ENCODE measurements around the gene RASL12. TPM values are rescaled to one million over a fixed set of nuclear protein-coding genes. Genes with fewer than 3 reads are reported as not detected.

RASL12 gene
- total and polyA plus RNA-seq, 2 of the 4 experiments (the other 2 are of a cell fraction) = 0.18 to 0.22 TPM

DNA sequence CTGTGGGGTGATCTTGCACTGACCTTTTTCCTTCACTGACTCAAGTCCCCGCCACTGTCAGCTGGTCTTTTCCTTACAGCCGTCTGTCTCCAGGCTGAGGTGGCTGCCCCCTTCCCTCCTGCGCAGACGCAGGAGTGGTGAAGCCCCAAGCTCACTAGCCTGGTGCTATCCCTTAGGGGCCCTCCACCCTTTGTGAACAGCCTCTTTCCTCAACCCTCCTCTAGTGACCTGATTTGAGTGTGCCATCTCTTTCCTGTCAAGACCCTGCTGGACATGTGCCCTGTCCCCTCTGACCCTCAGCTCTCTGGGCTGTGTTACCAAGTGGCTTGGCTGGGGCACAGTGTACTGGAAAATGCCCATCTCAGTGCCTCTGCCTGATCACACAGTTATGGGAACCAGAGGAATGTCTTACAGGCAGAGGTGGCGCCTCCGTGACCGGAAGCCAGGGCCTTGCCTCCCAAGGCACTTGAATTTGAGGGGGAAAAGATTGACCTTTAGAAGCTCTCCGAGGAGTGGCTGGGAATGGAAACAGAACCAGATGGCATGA lies 17.5 kb upstream of the RASL12 start:
- H3K4ac ChIP-seq (ENCODE audit: low read depth, low read length) = no peak overlapping the region
- WGBS, 2 experiments (ENCODE audit: extremely low coverage in 2 of 2, insufficient read length in 1 of 2) = 100% methylated on average over 1 of the region's 8 CpGs; no CpG with 5 or more reads in 1 of the 2 experiments
- no peak overlapping the region for H3K4me3 ChIP-seq (ENCODE audit: insufficient read depth, low read depth, low read length)
- no peak overlapping the region for H4K5ac ChIP-seq (ENCODE audit: low read depth, low read length)
- H2BK15ac ChIP-seq (ENCODE audit: low read depth, low read length) = no peak overlapping the region
- no peak overlapping the region for H3K56ac ChIP-seq (ENCODE audit: extremely low read depth, insufficient read depth, low read length)
- in situ Hi-C loops (cut with MboI; ENCODE audit: low sequenced_read_pairs) (loop anchor here (5.0 to 10.0 kb wide), 2 partner anchors 33 to 50 kb away; no protein-coding TSS in a partner anchor), intact Hi-C loops (cut with micrococcal nuclease) (no loop called here), dilution Hi-C loops (cut with HindIII; ENCODE audit: low sequenced_read_pairs, unreplicated experiment) (no loop called here)
- peaks cover 44% of the 10 kb centered on the region for H3K27me3 ChIP-seq (ENCODE audit: control insufficient read depth, insufficient read depth, low read length)
- no peak overlapping the region for H4K91ac ChIP-seq (ENCODE audit: insufficient read depth, low read depth, low read length)
- no peak overlapping the region for H2BK120ac ChIP-seq (ENCODE audit: low read depth, low read length)
- no peak overlapping the region for H4K8ac ChIP-seq (ENCODE audit: low read depth in 2 of 2, low read length in 2 of 2)
- ATAC-seq (ENCODE audit: low read depth) (no peak), DNase-seq (no peak)
- no peak overlapping the region for H2AFZ ChIP-seq (replicated peaks; ENCODE audit: low read length, poor library complexity)
- no TSS peak for BruUV-seq (replicated peaks)
- no peak overlapping the region for H3K23ac ChIP-seq (ENCODE audit: low read depth, low read length)
- H3K27ac ChIP-seq (ENCODE audit: insufficient read depth, low read length) = no peak overlapping the region
- no peak overlapping the region for H2BK5ac ChIP-seq (ENCODE audit: low read depth, low read length, poor library complexity, severe bottlenecking)
- no peaks in the 10 kb centered on the region; the same call in none of the 2 replicates for H4K20me1 ChIP-seq (ENCODE audit: insufficient read depth, low read length)
- H3K4me2 ChIP-seq (ENCODE audit: low read depth, low read length) = no peak overlapping the region
- H2BK20ac ChIP-seq (ENCODE audit: low read depth, low read length) = no peak overlapping the region
- H2AK5ac ChIP-seq (ENCODE audit: low read depth, low read length) = no peak overlapping the region; the same call in 1 of the 2 replicates
- no peak overlapping the region for H2AK9ac ChIP-seq (replicated peaks; ENCODE audit: low read depth, low read length, poor library complexity)
- no peaks in the 10 kb centered on the region for H3K36me3 ChIP-seq (ENCODE audit: control insufficient read depth, insufficient read depth, low read length)
- no peaks in the 10 kb centered on the region for H3K9me3 ChIP-seq (ENCODE audit: control insufficient read depth, insufficient read depth, low read length)
- no peak overlapping the region for H3K18ac ChIP-seq (ENCODE audit: low read depth, low read length)
- no peaks in the 10 kb centered on the region for H3K79me1 ChIP-seq (ENCODE audit: low read depth in 1 of 2, low read length in 2 of 2)
- peaks cover 33% of the 10 kb centered on the region; the same call in 1 of the 2 replicates for H3K4me1 ChIP-seq (ENCODE audit: control insufficient read depth, insufficient read depth, low read length)
- no peak overlapping the region for H3K9ac ChIP-seq (ENCODE audit: low read depth, low read length)
- CTCF ChIA-PET = interaction anchor here (3.5 to 4.4 kb wide), 2 partner anchors 31 to 51 kb away, joined by 21 to 74 read pairs; no protein-coding TSS in a partner anchor
- H3K9me1 ChIP-seq (ENCODE audit: insufficient read depth, low read length) = no peaks in the 10 kb centered on the region
- no peak overlapping the region for H3K14ac ChIP-seq (replicated peaks; ENCODE audit: low read depth, low read length)
- POLR2A ChIA-PET (ENCODE audit: unreplicated experiment) = no interaction called here
- no peak for TF ChIP-seq SMC3 (IDR thresholded peaks at IDR 0.05; ENCODE audit: low read depth, low read length)
- TF ChIP-seq RCOR1 (IDR thresholded peaks at IDR 0.05; ENCODE audit: insufficient replicate concordance, low read length) = no peak
- TF ChIP-seq, protein P1, sequence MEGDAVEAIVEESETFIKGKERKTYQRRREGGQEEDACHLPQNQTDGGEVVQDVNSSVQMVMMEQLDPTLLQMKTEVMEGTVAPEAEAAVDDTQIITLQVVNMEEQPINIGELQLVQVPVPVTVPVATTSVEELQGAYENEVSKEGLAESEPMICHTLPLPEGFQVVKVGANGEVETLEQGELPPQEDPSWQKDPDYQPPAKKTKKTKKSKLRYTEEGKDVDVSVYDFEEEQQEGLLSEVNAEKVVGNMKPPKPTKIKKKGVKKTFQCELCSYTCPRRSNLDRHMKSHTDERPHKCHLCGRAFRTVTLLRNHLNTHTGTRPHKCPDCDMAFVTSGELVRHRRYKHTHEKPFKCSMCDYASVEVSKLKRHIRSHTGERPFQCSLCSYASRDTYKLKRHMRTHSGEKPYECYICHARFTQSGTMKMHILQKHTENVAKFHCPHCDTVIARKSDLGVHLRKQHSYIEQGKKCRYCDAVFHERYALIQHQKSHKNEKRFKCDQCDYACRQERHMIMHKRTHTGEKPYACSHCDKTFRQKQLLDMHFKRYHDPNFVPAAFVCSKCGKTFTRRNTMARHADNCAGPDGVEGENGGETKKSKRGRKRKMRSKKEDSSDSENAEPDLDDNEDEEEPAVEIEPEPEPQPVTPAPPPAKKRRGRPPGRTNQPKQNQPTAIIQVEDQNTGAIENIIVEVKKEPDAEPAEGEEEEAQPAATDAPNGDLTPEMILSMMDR (conservative IDR thresholded peaks at IDR 0.05; ENCODE audit: low read depth, low read length) = no peak
- TF ChIP-seq NFE2L2 (IDR thresholded peaks at IDR 0.05; ENCODE audit: low read depth, low read length) = no peak
- TF ChIP-seq MXI1 (IDR thresholded peaks at IDR 0.05; ENCODE audit: borderline replicate concordance, low read depth, low read length) = no peak
- no peak for TF ChIP-seq RFX5 (IDR thresholded peaks at IDR 0.05; ENCODE audit: low read depth, low read length)
- TF ChIP-seq BHLHE40 (IDR thresholded peaks at IDR 0.05; ENCODE audit: low read depth, low read length) = no peak
- no peak for TF ChIP-seq MAZ (IDR thresholded peaks at IDR 0.05; ENCODE audit: borderline replicate concordance, low read depth, low read length)
- no peak for TF ChIP-seq MAFK (IDR thresholded peaks at IDR 0.05; ENCODE audit: low read depth, low read length)
- TF ChIP-seq, protein P2, sequence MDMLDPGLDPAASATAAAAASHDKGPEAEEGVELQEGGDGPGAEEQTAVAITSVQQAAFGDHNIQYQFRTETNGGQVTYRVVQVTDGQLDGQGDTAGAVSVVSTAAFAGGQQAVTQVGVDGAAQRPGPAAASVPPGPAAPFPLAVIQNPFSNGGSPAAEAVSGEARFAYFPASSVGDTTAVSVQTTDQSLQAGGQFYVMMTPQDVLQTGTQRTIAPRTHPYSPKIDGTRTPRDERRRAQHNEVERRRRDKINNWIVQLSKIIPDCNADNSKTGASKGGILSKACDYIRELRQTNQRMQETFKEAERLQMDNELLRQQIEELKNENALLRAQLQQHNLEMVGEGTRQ (IDR thresholded peaks at IDR 0.05; ENCODE audit: low read depth, low read length) = no peak
- TF ChIP-seq, protein P3, sequence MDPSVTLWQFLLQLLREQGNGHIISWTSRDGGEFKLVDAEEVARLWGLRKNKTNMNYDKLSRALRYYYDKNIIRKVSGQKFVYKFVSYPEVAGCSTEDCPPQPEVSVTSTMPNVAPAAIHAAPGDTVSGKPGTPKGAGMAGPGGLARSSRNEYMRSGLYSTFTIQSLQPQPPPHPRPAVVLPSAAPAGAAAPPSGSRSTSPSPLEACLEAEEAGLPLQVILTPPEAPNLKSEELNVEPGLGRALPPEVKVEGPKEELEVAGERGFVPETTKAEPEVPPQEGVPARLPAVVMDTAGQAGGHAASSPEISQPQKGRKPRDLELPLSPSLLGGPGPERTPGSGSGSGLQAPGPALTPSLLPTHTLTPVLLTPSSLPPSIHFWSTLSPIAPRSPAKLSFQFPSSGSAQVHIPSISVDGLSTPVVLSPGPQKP (IDR thresholded peaks at IDR 0.05; ENCODE audit: borderline replicate concordance, low read depth, low read length) = no peak
- no peak for TF ChIP-seq RAD21 (IDR thresholded peaks at IDR 0.05; ENCODE audit: low read length)
- no peak for TF ChIP-seq CHD1 (IDR thresholded peaks at IDR 0.05; ENCODE audit: low read depth, low read length)

Measured in IMR-90 (cell line).